HG03097 (cell line): ENCODE measurements around the gene RASGEF1C.
"Not testable (repeated sequence)": the region's sequence is repeated elsewhere in the genome, so short reads cannot be mapped to it uniquely, and the experiment has no call there.

ENCODE experiments used
- ATAC-seq: cut with Tn5 transposase; IDR thresholded peaks from one replicate; pipeline ENCODE4 v1.9.1; 2021; ENCODE audit not compliant: unreplicated experiment, low FRiP score

The RASGEF1C gene

GRCh38 chr5:180138214-180138975 is 70.6 kb downstream of the RASGEF1C start:
- no peak for ATAC-seq

DNA sequence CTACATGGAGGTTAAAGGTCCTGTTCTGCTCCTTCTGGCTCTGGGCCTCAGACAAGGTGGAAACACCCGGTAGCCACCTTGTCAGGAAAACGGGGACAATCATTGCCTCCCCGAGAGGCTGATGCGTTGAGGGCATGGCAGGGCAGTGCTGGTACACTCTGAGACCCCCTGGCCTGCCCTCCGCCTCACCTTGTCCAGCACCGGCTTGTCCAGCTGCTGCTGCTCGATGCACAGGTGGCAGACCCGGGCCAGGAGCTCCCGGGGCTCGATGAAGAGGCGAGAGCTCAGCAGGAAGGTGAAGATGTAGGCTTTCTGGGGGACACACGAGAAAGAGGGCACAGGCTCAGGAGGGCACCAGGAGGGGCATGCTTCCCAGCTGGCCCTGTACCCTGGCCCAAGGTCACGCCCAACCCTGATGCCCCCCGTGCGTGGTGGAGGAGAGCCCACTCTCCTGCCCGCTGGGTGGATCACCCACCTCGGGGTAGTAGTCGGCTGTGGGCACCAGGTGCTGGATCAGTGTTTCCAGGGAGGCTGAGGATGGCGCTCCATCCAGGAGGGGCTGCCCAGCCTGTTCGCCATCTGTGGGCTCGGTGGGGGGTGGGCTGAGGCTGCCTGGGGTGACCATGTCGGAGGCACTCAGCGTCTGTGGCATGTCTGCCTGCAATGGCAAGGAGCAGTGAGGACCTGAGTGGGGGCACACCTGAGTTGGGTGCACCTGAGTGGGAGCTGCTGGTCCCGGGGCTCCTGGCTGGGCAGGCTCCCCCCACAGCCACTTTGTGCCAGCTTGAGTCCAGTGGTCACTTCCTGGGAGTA is 71.4 kb downstream of the RASGEF1C start:
- no peak for ATAC-seq

GRCh38 chr5:180136630-180137381 is 72.2 kb downstream of the RASGEF1C start:
- ATAC-seq = no peak

DNA sequence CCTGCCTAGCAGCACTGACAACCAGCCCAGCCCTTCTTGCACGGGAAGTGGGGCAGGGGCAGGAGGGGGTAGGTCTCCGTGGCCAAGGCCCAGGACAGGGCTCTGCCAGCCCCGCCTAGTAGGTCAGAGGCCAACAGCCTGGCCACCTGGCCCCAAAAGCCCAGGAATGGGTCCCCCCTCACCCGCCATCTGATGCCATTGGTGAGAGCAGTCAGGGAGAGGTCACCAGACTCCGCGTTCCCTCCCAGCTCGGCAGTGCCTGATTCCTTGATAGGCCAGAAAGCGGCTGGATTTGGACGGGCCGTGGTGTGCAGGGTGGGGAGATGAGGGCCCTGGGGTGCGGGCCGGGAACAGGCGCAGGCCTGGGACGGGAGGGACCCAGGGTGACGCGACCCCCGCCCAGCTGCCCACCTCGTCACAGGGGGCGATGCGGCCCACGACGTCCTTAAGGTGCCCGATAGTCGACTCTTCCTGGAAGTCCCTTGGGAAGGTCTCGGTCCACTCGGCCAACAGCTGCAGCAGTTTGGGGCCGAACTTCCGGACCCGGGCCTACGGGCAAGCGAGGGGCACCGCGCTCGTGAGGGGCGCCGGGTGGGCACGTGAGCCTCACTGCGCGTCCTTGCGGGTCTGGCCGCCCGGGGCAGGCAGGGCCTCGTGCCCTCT is 72.9 kb downstream of the RASGEF1C start:
- no peak for ATAC-seq

- no peak for ATAC-seq
Measured at GRCh38 chr5:180135128-180135955, 73.7 kb downstream of the RASGEF1C start.

DNA sequence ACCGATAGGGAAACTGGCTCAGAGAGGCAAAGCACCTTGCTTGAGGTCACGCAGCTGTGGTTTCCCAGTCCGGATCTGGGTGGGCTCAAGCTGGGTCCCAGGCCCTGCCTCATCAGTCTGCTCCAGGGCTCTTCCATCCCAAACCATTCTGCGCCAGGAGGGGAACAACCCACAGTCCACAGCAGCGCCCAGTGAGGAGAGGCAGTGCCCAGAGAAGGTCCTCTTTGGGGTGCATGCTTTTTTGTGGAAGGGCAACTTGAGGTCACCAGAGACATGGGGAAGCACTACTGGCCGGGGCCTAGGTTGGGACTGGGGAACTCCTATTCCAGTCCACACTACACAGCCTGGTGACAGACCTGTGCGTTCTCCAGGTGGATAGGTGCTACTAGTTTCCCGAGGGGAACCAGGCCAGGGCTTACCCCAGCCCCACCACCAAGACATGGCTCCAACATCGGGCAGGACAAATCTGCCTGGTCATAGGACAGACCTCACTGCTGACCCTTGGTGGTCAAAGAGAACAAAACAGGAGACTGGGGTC is 75.0 kb downstream of the RASGEF1C start:
- no peak for ATAC-seq

DNA sequence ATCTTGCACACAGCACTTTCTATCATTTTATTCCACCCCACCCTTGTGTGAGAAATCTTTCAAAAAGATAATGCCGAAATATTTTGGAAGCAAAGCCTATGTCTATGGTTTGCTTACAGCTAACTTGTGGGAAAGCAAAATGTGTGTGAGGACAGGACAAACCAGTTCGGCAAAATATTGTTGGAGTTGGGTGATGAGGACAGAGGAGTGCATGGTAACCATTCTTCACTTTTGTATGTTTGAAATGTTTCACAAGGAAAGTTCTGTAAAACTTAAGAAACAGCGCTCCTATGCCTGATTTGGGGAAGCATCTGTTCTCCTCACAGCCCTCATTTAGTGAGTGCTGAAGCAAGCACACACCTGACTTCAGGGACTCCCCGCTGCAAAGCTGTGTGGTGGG is 75.5 kb downstream of the RASGEF1C start:
- ATAC-seq = no peak

DNA sequence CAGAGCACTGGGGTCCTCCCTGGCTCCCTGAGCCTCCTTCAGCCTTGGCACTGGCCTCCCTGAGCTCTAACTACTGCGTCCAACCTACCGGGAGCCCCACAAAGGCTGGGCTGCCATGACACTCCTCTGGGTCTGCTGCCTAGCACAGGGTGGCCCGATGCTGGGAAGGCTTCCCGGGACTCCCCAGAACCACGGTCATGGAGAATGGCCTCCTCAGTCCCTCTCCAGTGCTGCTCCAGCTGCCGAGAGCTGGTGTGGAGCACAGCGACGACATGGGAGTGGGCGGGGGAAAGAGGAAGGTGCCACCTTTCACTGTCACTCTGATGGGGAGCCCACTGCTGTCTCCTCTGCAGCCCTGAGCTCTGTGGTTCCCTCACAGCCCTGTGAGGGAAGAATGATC is 76.0 kb downstream of the RASGEF1C start:
- ATAC-seq = no peak

DNA sequence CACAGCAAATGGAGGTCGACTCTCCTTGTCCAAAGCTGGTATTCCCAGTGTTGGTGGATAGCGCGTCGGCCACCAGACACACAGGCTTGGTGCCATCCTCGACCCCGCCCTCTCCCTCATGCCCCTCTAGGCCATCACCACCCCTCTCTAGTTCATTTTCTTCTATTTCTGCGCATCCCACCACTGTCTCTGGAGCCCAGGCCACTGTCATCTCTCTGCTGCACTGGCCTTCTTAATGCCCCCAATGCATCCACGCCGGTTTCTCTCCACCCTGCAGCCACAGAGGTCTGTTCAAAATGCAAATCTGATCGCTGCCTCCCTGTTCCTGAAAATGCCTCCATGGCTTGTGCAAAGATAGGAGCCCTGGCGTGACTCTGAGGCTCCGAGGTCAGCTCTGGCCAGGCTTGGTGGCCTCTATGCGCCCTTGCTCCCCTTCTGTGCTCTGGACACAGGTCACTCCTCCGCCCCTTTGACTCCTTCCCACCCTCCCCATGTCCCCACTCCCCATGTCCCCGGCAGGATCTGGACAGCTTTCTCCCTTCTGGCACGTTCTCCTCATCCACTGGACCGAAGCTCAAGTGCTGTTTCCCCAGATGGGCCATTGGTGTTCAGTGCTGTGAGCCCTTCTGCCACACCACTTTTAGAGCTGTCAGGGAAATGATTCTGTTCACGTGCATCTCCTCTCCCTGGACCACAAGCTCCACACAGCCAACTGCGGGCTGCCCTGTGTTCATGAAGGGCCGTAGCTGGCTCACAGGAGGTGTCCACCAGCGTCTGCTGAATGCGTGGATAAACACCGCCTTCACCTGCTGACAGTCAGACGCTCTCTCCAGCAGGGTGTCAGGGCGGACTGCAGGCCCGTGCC is 77.9 kb downstream of the RASGEF1C start:
- no peak for ATAC-seq

- no peak for ATAC-seq
Measured at GRCh38 chr5:180130291-180130869, 78.6 kb downstream of the RASGEF1C start.

GRCh38 chr5:180129291-180130190 is 79.5 kb downstream of the RASGEF1C start:
- no peak for ATAC-seq

DNA sequence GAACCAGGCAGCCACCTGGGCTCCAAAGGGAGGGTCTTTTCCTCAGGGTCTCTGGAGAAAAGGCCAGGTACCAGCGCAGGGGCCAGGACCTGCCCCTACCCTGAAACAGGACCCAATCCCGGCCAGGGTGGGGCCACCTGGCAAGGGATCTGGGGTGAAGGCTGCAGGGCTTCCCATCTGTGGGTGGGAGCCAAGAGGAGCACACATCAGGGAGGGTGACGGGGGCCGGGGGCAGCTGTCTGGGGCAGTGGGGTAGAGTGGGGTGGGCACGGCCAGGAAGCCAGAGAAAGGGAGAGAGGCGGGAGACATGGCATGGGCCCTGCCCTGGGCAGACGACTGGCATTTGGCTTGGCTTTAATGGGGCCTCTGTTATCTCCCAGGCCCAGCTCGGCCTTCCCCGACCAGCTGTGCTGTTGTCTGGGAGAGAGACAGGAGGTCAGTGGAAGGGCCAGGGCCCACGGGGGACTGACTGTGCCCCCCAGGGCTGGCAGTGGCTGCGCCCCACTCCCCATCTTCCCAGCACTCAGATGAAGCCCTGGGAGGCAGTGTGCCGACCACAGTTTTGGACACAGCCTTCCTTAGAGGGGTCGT is 80.2 kb downstream of the RASGEF1C start:
- no peak for ATAC-seq

DNA sequence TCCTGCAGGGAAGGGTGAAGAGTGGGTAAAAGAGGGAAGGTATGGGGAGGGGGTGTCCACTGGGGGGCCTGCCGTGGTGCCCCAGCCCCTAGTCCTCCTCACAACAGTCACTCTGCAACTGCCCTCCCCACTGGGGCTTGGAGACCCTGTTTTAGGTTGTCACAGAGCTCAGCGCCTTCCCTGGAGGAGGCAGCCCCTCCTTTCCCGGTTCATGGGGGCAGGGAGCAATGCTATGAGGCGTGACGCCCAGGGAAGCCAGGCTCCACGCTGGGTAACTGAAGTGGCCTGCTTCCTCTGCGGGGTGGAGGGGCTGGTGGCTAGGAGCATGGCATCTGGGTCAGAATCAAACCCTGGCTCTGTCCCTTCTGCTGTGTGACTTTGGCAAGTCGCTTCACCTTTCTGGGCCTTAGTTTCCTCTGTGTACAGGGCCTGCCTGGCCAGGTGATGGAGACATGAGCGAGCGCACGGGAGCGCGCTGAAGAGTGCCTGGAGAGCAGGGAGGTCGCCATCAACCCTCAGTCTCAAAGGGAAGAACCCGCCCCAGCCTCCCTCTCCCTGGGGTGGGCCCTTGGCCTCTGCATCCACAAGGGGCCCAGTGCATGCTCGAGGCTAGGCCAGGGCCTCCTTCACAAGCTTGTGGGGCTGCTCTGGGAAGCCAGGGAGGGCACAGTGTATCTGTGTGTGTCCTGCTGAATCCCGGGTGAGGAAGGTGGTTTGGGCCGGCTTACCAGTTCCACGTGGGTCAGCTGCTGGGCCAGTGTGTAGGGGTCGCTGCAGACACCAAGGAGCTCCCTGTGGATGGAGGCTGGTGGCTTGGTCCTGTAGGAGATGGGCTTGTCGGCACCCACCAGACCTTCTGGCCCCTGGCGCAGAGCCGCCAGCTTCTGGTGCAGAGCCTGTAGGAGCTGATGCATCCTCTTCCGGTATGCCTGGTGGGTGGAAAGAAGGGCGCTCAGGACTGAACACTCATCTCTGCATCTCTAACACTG is 81.0 kb downstream of the RASGEF1C start:
- no peak for ATAC-seq

GRCh38 chr5:180126716-180127681 is 82.0 kb downstream of the RASGEF1C start:
- no peak for ATAC-seq

DNA sequence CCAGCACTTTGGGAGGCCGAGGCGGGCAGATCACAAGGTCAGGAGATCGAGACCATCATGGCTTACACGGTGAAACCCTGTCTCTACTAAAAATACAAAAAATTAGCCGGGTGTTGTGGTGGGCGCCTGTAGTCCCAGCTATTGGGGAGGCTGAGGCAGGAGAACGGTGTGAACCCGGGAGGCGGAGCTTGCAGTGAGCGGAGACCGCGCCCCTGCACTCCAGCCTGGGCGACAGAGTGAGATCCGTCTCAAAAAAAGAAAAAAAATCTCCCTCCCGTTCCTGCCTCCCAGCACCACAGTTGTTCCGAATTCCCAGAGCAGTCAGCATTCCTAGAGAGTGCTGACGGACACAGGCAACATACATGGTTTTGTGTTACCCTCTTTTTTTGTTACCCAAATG is 82.9 kb downstream of the RASGEF1C start:
- ATAC-seq = not testable (repeated sequence)
